Skeletal muscle cell (primary cell): ENCODE measurements around the gene FHOD3.
"Not testable (repeated sequence)": the region's sequence is repeated elsewhere in the genome, so short reads cannot be mapped to it uniquely, and the experiment has no call there.

ENCODE experiments used
- DNase-seq: peaks from one replicate; pipeline ENCODE4 v3.0.0-alpha.2; 2010; ENCODE audit warnings: low read depth
- H3K4me3 ChIP-seq: 2 replicates; pipeline ENCODE4 v1.5.1; 2011; ENCODE audit warnings: low read depth, mild to moderate bottlenecking, control low read depth, low read length, moderate library complexity

FHOD3 gene

DNA sequence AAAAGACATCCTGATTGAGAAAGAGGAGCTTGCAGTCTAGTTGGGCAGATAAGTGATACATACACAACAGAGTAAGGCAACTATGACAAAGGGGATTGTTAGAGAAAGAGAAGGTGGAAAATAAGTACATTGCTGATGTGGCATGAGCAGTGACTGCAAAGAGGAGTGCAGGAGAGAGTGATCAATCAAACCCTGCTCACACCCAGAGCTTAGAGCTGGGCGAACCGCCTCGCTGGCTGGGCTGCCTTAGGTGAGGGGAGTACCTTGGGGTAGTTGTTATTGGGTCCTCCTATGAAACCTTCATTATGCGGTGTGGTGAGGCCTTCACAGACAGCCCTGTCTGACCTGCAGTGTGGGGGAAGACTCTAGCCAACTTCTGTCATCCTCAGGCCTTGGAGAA, 161.7 kb downstream of the FHOD3 start:
- DNase-seq: no peak
- H3K4me3 ChIP-seq: no peak overlapping the region

GRCh38 chr18:36459786-36460185, 162.3 kb downstream of the FHOD3 start:
- no peak for DNase-seq
- no peak overlapping the region for H3K4me3 ChIP-seq

DNA sequence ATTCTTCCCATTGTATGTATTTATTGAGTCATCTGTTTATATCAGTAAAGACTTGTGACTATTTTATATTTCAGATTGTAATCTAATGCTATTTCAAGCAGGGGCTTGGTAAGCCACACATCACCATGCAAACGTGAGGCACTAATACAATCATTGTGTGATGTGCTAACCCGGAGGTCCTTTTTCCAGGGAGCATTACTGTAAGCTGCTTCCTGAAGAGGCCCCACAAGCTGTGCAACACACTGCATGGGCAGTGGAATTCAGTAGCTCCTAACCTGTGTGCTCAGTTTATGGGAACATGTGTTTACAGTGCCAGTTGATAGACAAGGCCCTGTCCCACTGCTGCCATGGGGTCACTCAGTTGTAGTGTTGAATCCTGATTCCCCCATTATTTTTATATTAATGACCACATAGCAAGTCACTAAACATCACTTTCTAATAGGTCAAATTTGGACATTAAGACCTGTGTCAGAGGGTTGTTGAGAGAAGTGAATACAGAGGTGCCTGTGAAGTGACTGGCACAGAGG, 162.9 kb downstream of the FHOD3 start:
- DNase-seq: no peak
- H3K4me3 ChIP-seq: no peak overlapping the region

- DNase-seq: no peak
Measured at GRCh38 chr18:36460854-36461253, 163.3 kb downstream of the FHOD3 start.

DNA sequence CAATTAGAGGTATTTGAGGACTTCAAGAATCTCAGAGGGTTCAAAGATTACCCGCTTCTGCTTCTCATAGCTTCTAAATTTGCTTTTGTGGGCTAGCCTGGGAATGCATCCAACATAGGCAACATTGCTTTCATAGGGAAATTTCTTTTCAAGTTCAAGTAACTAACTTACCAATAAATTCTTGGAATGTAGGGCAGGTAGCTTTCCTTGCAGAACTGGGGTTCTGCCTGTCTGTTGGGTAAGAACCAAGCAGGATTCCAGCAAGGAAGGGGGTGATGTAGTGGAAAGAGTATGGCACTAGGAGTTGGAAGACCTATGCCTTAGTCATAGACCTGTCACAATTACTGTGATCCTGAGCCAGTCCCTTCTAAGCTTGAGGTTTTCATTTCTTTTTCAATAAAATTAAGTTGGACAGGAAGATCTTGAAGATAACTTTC, 164.1 kb downstream of the FHOD3 start:
- no peak for DNase-seq
- no peak overlapping the region for H3K4me3 ChIP-seq

More at GRCh38 chr18:36460854-36461253, 163.3 kb downstream of the FHOD3 start:
- no peak overlapping the region for H3K4me3 ChIP-seq

- not testable (repeated sequence) for H3K4me3 ChIP-seq, DNase-seq
Measured at GRCh38 chr18:36463516-36463915, 166.0 kb downstream of the FHOD3 start.

- no peak for DNase-seq
- H3K4me3 ChIP-seq: no peak overlapping the region
Measured at GRCh38 chr18:36464126-36464651, 166.7 kb downstream of the FHOD3 start.

GRCh38 chr18:36465276-36465675, 167.8 kb downstream of the FHOD3 start:
- DNase-seq: no peak
- no peak overlapping the region for H3K4me3 ChIP-seq

DNA sequence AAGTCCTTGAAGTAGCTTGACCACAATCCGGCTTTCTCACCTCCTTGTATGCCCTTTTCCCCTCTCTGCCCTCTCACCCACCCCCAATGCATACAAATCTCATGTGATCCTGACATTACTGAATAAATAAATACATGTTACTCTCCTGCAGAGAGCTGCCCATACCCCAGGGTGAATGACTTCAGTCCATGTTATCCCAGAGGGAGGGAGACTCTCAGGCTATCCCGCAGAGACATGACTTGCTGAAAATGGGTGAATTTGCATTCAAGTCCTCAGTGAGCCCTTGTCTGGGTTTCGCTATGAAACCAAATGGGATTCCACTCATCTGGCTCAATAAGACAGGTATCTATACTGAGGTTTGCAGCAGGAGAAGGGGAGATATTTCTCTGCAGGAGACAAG, 168.5 kb downstream of the FHOD3 start:
- no peak for DNase-seq
- no peak overlapping the region for H3K4me3 ChIP-seq

- DNase-seq: no peak
Measured at GRCh38 chr18:36467614-36468013, 170.1 kb downstream of the FHOD3 start.

GRCh38 chr18:36468161-36468560, 170.6 kb downstream of the FHOD3 start:
- no peak overlapping the region for H3K4me3 ChIP-seq
- no peak for DNase-seq

More at GRCh38 chr18:36467614-36468013, 170.1 kb downstream of the FHOD3 start:
- no peak overlapping the region for H3K4me3 ChIP-seq

DNA sequence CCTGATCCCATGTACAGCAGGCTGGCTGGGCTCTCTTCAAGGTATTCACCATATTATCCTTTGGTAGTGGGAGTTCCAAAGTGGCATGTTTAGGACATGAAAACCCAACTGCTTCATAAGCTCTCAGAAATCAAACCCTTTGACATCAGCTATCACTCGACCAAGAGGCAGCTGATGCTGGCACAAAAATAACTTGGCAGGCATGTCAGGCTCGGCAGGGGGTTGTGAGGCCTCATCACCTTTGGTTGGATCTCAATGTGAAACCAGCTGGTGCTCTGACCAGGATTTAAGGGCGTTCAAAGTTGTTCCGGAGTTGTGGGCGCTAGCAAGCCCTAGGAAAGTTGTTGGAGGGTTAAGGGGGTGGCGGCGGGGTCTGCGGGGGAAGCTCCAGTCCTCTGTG, 171.9 kb downstream of the FHOD3 start:
- no peak overlapping the region for H3K4me3 ChIP-seq
- DNase-seq: peak; percentile 8

GRCh38 chr18:36470896-36471295, 173.4 kb downstream of the FHOD3 start:
- no peak overlapping the region for H3K4me3 ChIP-seq
- DNase-seq: no peak

GRCh38 chr18:36471393-36471792, 173.9 kb downstream of the FHOD3 start:
- no peak for DNase-seq
- H3K4me3 ChIP-seq: no peak overlapping the region

DNA sequence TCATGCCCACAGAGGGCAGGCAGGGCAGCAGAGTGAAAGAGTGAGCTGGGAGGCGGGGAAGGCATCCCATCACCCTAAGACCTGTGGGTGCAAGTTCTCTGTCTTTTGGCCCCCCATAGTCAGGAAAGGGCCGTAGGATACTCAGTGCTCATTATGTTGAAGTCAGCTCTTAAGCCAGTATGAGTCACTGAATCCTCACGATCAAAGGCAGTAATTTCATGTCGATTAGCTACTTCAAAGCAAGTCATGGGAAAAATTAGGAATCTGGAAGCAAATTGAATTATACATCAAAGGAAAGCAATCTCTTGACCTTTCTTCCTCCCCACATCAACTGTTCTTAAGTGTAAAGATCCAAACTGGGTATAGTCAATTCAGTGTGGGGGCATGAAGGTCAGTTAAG, 178.9 kb downstream of the FHOD3 start:
- DNase-seq: no peak
- H3K4me3 ChIP-seq: no peak overlapping the region

DNA sequence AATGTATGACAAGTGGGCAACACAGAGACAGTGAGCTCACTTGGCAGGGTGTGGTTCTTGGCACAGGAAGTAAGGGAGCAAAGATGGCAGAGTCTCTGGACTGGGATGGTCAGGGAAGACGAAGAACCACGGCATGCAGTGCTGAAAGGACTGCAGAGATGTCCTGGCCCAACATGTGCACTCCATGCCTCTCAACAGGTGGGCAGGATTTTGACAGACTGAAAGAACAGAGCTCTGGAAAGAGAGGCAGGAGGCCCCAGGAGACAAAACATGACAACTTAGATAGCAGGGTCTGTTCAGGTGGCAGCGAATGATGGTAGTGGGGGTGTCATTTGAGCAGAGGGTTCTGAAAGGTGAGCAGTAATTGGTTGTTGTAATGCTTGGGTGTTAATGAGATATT, 180.3 kb downstream of the FHOD3 start:
- H3K4me3 ChIP-seq: no peak overlapping the region
- no peak for DNase-seq

DNA sequence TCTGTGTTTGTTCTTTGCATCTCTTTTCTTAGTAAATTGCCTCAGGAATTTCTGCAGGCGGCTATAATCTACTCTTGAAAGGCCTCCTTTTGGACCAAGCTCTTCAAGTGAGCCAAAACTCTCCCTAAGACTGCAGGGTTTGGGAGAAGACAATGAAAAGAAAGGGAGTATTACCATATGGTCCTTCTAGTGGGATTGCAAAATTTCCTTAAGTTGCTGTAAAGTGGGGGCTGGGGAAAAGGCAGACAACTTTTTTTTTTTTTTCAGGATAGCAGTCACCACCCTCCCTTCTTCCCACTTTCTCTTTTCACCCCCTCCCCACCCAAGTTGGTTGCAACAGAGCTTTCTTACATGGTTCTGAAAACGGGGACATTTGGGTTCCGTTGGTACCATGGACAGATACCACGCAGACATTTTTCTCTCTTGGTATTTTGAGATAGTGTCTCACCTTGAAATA, 183.7 kb downstream of the FHOD3 start:
- H3K4me3 ChIP-seq: no peak overlapping the region
- no peak for DNase-seq

GRCh38 chr18:36481935-36482334, 184.4 kb downstream of the FHOD3 start:
- no peak for DNase-seq
- H3K4me3 ChIP-seq: no peak overlapping the region

- DNase-seq: no peak
- H3K4me3 ChIP-seq: no peak overlapping the region
Measured at GRCh38 chr18:36484591-36484990, 187.1 kb downstream of the FHOD3 start.

- H3K4me3 ChIP-seq: no peak overlapping the region
- no peak for DNase-seq
Measured at GRCh38 chr18:36485772-36486171, 188.3 kb downstream of the FHOD3 start.

- no peak overlapping the region for H3K4me3 ChIP-seq
- no peak for DNase-seq
Measured at GRCh38 chr18:36488131-36488530, 190.6 kb downstream of the FHOD3 start.

GRCh38 chr18:36490897-36491296, 193.4 kb downstream of the FHOD3 start:
- no peak for DNase-seq
- H3K4me3 ChIP-seq: no peak overlapping the region
